GM19328 (cell line): ENCODE results near the gene IRS4.

Experiments
- ATAC-seq: cut with Tn5 transposase; IDR thresholded peaks from one replicate; pipeline ENCODE4 v1.9.1; 2021; ENCODE audit warnings: mild to moderate bottlenecking, moderate library complexity; ENCODE audit not compliant: unreplicated experiment

IRS4 gene

DNA sequence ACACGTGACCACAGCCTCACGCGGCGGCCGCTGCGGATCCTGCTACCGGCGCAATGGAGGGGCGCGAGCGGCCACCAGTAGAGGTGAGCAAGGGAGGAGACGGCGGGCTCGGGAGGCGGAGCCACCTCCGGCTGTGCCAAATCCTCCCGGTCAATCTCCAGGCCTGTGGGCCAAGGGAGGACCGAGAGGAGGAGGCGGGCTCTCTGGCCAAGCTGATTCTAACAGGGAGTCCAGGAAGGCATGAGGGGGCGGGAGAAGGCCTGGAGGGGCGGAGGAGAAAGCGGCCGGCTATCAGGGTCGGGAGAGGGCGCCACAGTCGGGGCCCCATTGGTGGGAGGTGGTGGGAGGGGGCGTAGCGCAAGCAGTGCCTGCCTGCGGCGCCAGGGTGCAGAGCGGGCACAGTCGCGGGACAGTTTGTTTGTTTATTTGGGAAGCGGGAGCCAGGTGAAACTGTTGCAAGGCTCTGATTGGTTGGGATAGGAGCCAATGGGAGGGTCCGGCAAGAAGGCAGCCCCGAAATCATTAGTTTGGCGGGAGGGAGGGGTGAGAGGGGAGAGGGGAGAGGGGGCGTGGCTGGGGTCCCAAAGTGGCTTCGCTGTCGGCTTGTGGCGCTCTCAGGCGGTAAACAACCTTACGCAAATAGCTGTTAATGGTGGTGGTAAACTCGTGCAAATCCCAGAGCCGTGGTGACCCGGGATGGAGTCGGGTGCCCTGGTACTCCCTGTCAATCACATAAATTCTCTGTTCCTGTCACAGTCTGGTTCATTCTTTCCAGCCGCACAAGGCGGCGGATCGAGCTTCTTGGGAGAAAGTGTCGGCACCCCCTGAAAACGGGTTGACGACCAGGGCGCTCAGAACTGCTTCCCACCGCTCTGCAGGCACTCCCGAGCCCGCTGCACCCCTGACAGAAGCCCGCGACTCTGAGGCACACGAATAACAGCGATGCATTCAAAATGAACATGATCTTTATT is at the start of gene IRS4:
Gene IRS4 (minus strand): TSS at position 55 of the 971 bp plus-strand sequence.
- no peak for ATAC-seq

DNA sequence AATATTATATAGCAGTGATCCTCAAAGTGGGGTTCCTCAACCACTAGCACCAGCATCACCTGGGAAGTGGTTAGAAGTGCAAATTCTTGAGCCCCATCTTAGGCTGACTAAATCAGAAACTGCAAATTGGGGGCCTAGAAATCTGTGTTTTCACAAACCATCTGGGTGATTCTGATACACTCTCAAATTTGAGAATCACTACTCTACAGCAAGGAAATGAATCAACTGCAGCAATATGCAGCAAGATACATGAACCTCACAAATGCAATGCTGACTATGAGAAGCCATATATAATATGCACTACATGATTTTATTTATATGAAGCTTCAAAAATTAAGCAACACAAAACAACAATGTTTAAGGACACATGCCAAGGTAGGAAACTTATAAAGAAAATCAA is 36.2 kb upstream of the IRS4 start:
- ATAC-seq: no peak

DNA sequence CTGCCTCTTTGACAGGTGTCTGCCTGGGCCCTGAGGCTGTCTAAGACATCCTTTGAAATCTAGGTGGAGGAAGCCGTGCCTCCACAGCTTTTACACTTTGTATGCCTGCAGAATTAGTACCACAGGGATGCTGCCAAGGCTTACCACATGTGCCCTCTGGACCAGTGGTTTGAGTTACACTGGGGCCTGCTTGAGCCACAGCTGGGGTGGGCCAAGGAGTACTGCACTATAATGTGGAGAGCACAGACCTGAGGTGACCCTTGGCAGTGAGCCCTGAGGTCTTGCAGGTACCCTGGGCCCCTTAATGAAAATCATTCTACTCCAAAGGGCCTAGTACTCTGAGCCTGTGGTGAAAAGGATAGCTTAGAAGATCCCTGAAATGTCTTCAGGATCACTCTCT is 27.2 kb upstream of the IRS4 start:
- no peak for ATAC-seq

GRCh38 chrX:108740299-108740774 is 4.0 kb upstream of the IRS4 start:
- ATAC-seq: no peak

GRCh38 chrX:108737754-108738153 is 1.4 kb upstream of the IRS4 start:
- no peak for ATAC-seq

- no peak for ATAC-seq
Measured at GRCh38 chrX:108735679-108736508, 469 bp downstream of the IRS4 start.

- ATAC-seq: no peak
Measured at GRCh38 chrX:108735091-108735678, 1.2 kb downstream of the IRS4 start.

DNA sequence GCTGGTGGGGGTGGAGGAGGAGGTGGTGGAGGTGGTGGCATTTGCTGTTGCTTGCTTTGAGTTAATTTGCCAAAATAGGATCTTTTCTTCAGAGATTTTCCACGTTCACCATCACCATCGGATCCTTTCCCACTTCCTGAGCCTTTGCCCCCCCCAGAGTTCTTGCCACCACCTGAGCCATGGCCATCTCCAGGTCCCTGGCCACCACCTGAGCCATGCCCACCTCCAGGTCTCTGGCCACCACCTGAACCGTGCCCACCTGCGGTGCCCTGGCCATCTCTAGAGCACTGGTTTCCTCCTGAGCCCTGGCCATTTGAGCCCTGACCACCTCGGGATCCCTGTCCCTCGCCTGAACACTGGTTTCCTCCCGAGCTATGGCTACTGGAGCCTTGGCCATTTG is 1.9 kb downstream of the IRS4 start:
- ATAC-seq: no peak

GRCh38 chrX:108732630-108733321 is 3.6 kb downstream of the IRS4 start:
- no peak for ATAC-seq

DNA sequence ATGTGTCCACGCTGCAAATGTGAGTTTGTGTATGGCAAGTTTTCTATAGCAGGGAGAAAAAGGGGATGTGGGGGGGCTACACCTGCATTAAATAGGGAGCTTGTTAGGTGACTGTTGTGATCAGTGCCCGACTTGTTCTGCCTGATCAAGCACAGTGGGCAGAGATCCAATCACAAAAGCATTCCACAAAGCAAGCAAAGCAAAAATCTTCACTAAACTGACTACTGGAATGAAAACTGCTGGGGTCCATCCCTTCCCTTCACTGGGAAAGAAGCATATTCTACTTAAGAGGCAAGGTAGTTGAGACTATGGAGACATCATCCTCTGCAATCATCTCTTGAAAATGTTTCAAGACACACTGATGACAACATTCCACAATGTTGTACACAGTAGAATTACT is 5.2 kb downstream of the IRS4 start:
- ATAC-seq: no peak

DNA sequence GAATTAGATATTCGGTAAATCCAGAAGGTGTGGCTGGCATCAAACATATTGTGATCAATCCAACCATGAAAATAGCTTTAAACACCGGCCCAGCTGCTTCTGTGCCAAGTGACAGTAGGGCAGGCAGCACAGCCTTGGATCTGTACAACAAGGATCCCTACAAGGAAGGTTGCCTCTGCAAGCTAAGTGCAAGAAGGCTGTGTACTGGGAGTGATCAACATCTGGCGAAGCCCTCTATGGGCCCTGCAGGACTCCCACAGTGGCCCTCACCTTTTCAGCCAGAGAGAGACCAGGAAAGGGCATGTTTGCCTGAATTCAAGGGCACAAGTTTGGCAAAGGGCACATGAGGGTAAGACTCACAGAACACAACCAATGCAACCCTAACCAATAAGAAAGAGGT is 9.6 kb downstream of the IRS4 start:
- ATAC-seq: no peak

- ATAC-seq: no peak
Measured at GRCh38 chrX:108722561-108722960, 13.8 kb downstream of the IRS4 start.

GRCh38 chrX:108712886-108713285 is 23.5 kb downstream of the IRS4 start:
- no peak for ATAC-seq

DNA sequence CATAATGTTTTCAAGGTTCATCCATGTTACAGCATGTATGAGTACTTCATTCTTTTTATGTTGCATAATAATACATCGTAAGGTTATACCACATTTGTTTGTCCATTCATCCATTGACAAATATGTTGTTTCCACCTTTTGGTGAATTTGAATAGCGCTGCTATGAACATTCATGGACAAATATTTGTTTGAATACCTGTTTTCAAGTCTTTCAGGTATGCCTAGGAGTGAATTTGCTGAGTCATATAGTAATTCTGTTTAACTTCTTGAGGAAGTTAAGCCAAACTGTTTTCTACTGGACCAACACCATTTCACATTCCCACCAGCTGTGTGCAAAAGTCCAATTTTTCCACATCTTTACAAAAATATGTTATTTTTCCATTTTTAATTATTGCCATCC is 31.5 kb downstream of the IRS4 start:
- ATAC-seq: no peak

DNA sequence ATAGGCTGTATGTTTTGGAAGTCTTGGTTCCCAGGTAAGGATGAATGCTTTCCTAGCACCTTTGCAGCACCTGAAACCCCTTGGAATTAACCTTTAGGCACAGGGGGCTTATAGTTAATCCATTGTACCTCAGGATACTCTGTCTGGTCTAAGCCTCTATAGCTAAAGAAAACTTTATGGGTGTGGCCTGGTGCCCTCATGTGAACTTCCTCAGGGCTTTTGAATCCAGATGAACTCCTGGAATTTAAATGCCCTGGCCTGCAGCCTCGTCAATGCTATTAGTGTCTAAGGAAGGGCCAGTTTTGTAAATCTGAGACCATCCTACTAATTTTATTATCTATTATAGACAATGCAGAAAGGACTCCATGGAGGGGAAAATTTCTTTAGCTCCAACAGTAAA is 33.8 kb downstream of the IRS4 start:
- no peak for ATAC-seq

DNA sequence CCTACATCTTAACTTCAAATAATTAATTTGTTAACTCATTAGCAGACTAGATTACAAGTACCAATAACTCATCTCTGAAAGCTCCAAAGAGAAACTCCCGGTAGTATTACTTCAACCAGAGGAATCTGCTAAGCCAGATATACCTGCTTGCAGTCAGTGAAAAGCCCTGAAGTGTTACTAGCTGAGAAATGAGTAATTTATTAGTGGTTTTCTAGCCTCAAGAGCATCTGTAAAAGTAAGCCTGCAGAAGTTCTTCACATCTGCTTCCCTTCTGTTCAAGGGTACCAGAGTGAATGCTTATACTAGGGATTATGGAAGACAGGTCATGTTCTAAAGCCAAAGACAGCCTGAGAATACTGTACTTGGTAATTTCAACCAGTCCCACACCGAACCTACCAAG is 34.7 kb downstream of the IRS4 start:
- ATAC-seq: no peak

DNA sequence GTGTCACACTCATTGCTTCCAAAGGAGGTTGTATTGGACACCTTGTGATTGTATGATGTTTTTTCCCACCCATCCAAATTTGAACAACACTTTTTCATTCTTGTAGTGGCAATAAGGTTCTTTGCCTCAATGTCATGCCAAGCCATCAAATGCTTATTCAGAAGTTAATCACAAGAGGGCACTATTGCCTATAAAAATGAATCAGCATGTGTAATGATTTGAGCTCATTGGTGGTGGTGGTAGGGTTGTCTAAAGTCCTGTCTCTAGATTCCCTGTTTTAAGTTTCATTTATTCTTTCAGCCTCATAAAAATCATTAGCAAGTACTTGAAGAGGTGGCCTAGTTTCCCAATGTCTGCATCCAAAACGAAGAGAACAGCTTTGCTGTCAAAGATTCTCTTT is 37.0 kb downstream of the IRS4 start:
- ATAC-seq: no peak

GRCh38 chrX:108696690-108697089 is 39.7 kb downstream of the IRS4 start:
- no peak for ATAC-seq
